Measurements from ENCODE around the gene NR2F2. TPM values are rescaled to one million over a fixed set of nuclear protein-coding genes. Genes with fewer than 3 reads are reported as not detected.

The NR2F2 gene
- total RNA-seq, 1 donor from 2014 or later: 32.1 TPM

DNA sequence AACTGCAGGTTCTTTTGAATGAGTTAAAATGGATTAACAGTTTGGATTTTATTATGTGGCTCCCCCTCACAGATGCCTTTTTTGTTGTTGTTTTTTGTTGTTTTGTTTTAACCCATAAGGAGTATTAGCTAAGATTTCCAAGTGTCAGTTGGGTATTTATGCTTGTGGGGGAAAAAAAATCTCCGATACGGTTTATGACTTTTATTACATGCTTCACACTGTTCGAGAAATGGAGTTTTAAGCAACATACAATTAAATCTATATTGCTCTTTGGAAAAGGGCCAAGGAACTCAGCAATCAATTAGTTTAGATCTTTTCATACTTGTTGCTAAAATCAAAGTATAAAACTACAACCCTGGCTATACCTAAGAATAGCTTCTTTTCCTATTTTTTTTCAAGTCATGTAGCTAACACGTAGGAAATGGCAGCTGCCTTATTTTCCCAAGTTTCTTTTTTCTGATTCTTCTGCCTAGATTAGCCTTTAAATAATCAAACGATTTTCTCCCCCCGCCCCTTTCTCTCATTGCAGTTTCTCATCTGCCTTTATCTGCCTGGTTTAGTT, 16.0 kb downstream of the NR2F2 start:
- Histone ChIP-seq H3K79me2 (ENCODE audit: low read depth) (peaks cover 99% of the 10 kb centered on the region), H2AFZ (replicated peaks) (no peak overlapping the region), H3K9me3 (ENCODE audit: low read depth) (no peaks in the 10 kb centered on the region), H3K4me3 (peak overlapping the region; percentile 92), H3K27me3 (peaks cover 31% of the 10 kb centered on the region), H3K9ac (no peak overlapping the region), H3F3A (ENCODE audit: low read depth) (peaks cover 94% of the 10 kb centered on the region), H3K4me1 (peaks cover 98% of the 10 kb centered on the region), H3K4me2 (peak overlapping the region; percentile 98), H3K36me3 (no peaks in the 10 kb centered on the region), H4K20me1 (ENCODE audit: low read depth) (peaks cover 99% of the 10 kb centered on the region), H3K27ac (no peak overlapping the region)
- no peak overlapping the region for H3K27ac Mint-ChIP-seq
- peaks cover 10% of the 10 kb centered on the region for H3K36me3 Mint-ChIP-seq
- H3K27me3 Mint-ChIP-seq (ENCODE audit: insufficient read depth, low read depth): peaks cover 23% of the 10 kb centered on the region
- DNase-seq (ENCODE audit: low spot score): no peak
- H3K9me3 Mint-ChIP-seq: no peaks in the 10 kb centered on the region
- TF ChIP-seq EZH2 (IDR thresholded peaks at IDR 0.05): no peak
- TF ChIP-seq CTCF (IDR thresholded peaks at IDR 0.05): no peak
- no peak for TF ChIP-seq EZH2phosphoT487 (IDR thresholded peaks at IDR 0.05)
- H3K4me3 Mint-ChIP-seq: peak overlapping the region; percentile 79
- peaks cover 94% of the 10 kb centered on the region for H3K4me1 Mint-ChIP-seq

- peaks cover 25% of the 10 kb centered on the region for H3K27me3 Mint-ChIP-seq (ENCODE audit: insufficient read depth, low read depth)
- no peak overlapping the region for H3K9ac ChIP-seq
- TF ChIP-seq CTCF (IDR thresholded peaks at IDR 0.05) (no peak), EZH2 (IDR thresholded peaks at IDR 0.05) (no peak), EZH2phosphoT487 (IDR thresholded peaks at IDR 0.05) (no peak)
- H3K4me3 ChIP-seq: peak overlapping the region; percentile 92
- H3K9me3 ChIP-seq (ENCODE audit: low read depth): no peaks in the 10 kb centered on the region
- peaks cover 98% of the 10 kb centered on the region for H3K79me2 ChIP-seq (ENCODE audit: low read depth)
- peak; percentile 86 for DNase-seq (ENCODE audit: low spot score)
- H3F3A ChIP-seq (ENCODE audit: low read depth): peaks cover 92% of the 10 kb centered on the region
- no peak overlapping the region for H2AFZ ChIP-seq (replicated peaks)
- H3K4me1 Mint-ChIP-seq: peaks cover 92% of the 10 kb centered on the region
- no peak overlapping the region for H3K27ac ChIP-seq
- H3K4me2 ChIP-seq: peak overlapping the region; percentile 98
- H3K27me3 ChIP-seq: peaks cover 41% of the 10 kb centered on the region
- peaks cover 98% of the 10 kb centered on the region for H3K4me1 ChIP-seq
- peaks cover 10% of the 10 kb centered on the region for H3K36me3 Mint-ChIP-seq
- peaks cover 99% of the 10 kb centered on the region for H4K20me1 ChIP-seq (ENCODE audit: low read depth)
- no peaks in the 10 kb centered on the region for H3K9me3 Mint-ChIP-seq
- no peaks in the 10 kb centered on the region for H3K36me3 ChIP-seq
- peak overlapping the region; percentile 79 for H3K4me3 Mint-ChIP-seq
- H3K27ac Mint-ChIP-seq: no peak overlapping the region
Measured at GRCh38 chr15:96347181-96348111, 16.9 kb downstream of the NR2F2 start.

- peaks cover 24% of the 10 kb centered on the region for H3K27me3 Mint-ChIP-seq (ENCODE audit: insufficient read depth, low read depth)
- peak overlapping the region; percentile 7 for H3K4me3 ChIP-seq
- H3K4me3 Mint-ChIP-seq: peak overlapping the region; percentile 79
- no peak overlapping the region for H2AFZ ChIP-seq (replicated peaks)
- peaks cover 49% of the 10 kb centered on the region for H3K27me3 ChIP-seq
- H3K27ac ChIP-seq: no peak overlapping the region
- no peak overlapping the region for H3K9ac ChIP-seq
- no peaks in the 10 kb centered on the region for H3K9me3 Mint-ChIP-seq
- peaks cover 5% of the 10 kb centered on the region for H3K36me3 Mint-ChIP-seq
- peaks cover 92% of the 10 kb centered on the region for H3K4me1 Mint-ChIP-seq
- H3K4me1 ChIP-seq: peaks cover 98% of the 10 kb centered on the region
- peaks cover 92% of the 10 kb centered on the region for H3F3A ChIP-seq (ENCODE audit: low read depth)
- no peak for TF ChIP-seq EZH2 (IDR thresholded peaks at IDR 0.05)
- TF ChIP-seq CTCF (IDR thresholded peaks at IDR 0.05): no peak
- TF ChIP-seq EZH2phosphoT487 (IDR thresholded peaks at IDR 0.05): no peak
- no peaks in the 10 kb centered on the region for H3K9me3 ChIP-seq (ENCODE audit: low read depth)
- H3K27ac Mint-ChIP-seq: peak overlapping the region; percentile 52
- DNase-seq (ENCODE audit: low spot score): peak; percentile 47
- peaks cover 89% of the 10 kb centered on the region for H3K79me2 ChIP-seq (ENCODE audit: low read depth)
- H3K36me3 ChIP-seq: no peaks in the 10 kb centered on the region
- peaks cover 99% of the 10 kb centered on the region for H4K20me1 ChIP-seq (ENCODE audit: low read depth)
- peak overlapping the region; percentile 98 for H3K4me2 ChIP-seq
Measured at GRCh38 chr15:96348112-96349027, 17.9 kb downstream of the NR2F2 start.
